HuH-7 (cell line): ENCODE results near the gene UBR4.
"Not testable (repeated sequence)": the region's sequence is repeated elsewhere in the genome, so short reads cannot be mapped to it uniquely, and the experiment has no call there.

Experiments
- DNase-seq: peaks from one replicate; pipeline ENCODE4 v3.0.0; 2011; ENCODE audit warnings: low spot score

Gene UBR4

DNA sequence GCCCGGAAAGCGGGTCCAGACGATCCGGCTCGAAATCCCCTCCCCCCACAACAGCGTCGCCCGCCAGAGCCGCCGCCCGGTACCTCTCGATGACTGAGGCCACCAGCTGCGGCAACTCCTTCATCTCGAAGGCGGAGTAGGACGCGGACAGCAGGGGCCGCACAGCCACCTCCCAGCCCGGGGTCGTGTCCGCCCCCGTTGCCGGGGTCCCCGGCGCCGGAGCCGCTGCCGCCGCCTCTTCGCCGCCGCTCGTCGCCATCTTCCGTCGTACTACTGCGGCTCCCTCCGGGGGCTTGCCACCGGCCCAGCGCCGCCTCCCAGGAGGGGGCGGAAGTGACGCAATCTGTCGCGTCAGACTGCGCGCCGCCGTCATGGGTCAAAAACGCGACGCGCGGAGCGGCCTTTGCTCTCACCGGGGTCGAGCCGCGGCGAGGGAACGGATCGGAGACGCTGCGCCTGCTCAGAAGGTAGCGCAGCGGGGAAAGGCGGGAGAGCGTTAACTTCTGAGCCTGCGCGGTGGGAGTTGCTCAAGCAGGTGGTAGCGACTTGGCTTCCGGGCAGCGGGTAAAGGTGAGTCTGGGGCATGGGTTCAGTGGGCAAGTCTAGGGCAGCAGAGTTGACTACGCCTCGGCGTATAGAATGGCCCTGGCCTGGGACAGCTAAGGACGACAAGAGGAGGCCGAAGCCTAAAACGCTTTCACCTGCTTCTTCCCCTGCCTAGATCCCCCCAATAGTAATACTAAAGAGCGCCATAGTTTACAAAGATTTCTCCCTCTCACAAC lies at the start of gene UBR4:
UBR4 (minus strand) TSS at position 277 of the 782 bp plus-strand sequence; CDS start at position 259, 18 bp downstream.
- peak; percentile 85 for DNase-seq

DNA sequence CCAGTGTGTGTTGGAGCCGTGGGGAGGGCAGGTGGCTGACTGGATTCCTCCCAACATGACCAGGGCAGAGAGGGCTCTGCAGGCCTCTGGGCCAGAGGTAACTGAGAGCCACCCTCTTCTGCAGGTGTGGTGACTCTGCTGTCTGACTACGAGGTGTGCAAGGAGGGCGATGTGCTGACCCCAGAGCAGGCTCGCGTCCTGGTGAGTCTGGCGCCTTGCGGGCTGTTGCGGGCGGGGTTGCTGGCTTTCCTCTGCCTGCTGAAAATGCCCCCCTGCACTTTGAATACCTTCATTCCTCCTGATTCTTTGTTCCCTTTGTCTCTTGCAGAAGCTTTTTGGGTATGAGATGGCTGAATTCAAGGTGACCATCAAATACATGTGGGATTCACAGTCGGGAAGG lies 48.3 kb upstream of the UBR4 start:
- DNase-seq = no peak

GRCh38 chr1:19257178-19257914 lies 47.3 kb upstream of the UBR4 start:
- DNase-seq = no peak

- not testable (repeated sequence) for DNase-seq
Observed at GRCh38 chr1:19256301-19256700, 46.2 kb upstream of the UBR4 start.

DNA sequence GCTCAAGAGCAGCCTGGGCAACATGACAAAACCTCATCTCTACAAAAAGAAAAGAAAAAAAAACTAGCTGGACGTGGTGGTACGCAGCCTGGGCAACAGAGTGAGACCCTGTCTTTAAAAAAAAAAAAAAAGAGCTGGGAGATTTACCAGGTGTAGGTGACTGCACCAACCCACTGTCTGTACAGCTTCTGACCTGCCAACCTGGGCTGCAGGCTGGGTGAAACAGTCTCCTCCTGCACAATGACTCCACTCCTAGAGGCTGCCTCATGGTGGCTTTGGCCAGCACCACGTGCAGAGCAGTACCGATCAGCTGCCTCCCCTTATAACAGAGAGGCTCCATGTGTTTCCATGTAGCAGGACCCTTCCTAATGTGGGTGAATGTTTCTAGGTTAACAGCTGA lies 45.2 kb upstream of the UBR4 start:
- DNase-seq = no peak

- DNase-seq = no peak
Observed at GRCh38 chr1:19254416-19254815, 44.4 kb upstream of the UBR4 start.

- DNase-seq = peak; percentile 85
Observed at GRCh38 chr1:19251305-19252196, 41.5 kb upstream of the UBR4 start, which contains the start of the genes EMC1 and MRTO4. Gene EMC1, minus strand, starts transcription at chr1:19251524. Its CDS starts 15 bp downstream, at chr1:19251509. Gene MRTO4, plus strand, starts transcription at chr1:19251805. Its CDS starts 31 bp downstream, at chr1:19251836.

GRCh38 chr1:19250629-19251304 lies 40.7 kb upstream of the UBR4 start:
- DNase-seq = no peak

- peak; percentile 79 for DNase-seq
Observed at GRCh38 chr1:19240673-19241538, 30.8 kb upstream of the UBR4 start.

GRCh38 chr1:19239876-19240275 lies 29.8 kb upstream of the UBR4 start:
- DNase-seq = no peak

DNA sequence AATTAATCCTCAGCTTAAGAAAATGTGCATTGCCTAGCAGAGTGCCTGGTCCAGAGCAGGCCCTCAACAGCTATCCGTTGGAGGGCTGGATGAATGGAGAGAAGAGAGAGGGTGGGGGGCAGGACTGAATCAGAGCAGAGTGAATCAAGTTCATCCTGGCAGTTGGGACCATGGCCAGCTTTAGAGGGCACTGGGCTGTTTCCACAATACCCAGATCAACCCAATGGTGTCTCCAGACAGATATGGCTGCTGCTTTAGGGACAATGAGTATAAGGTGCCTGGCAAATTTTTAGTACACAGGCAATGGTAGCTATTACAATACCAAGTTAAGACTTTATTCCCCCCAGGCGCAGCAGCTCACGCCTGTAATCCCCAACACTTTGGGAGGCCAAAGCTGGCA lies 24.2 kb upstream of the UBR4 start:
- DNase-seq = no peak

- no peak for DNase-seq
Observed at GRCh38 chr1:19232524-19232846, 22.4 kb upstream of the UBR4 start.

DNA sequence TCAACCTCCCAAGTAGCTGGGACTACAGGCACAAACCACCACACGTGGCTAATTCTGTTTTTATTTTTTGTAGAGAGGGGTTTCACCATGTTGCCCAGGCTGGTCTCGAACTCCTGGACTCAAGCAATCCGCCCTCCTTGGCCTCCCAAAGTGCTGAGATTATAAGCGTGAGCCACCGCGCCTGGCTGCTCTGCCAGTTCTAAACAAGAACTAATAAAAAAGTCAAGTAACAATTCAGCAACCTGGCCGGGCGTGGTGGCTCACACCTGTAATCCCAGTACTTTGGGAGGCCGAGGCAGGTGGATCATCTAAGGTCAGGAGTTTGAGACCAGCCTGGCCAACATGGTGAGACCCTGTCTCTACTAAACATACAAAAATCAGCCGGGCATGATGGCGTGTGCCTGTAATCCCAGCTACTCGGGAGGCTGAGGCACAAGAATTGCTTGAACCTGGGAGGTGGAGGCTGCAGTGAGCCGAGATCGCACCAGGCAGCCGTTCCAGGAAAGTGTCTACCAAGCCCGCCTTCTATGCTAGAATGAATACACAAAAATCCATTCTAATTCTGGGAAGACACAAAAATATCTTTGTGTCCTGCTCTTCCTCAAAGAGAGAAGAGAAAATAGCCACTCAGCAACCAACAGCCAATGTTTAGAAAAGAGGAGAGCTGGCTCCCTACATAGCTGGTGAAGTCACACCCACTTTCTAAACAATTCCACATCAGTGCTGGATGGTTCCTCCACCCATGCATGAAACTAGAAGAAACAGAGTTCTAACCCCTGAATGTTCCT lies 21.9 kb upstream of the UBR4 start:
- not testable (repeated sequence) for DNase-seq

- no peak for DNase-seq
Observed at GRCh38 chr1:19229828-19230325, 19.8 kb upstream of the UBR4 start.

DNA sequence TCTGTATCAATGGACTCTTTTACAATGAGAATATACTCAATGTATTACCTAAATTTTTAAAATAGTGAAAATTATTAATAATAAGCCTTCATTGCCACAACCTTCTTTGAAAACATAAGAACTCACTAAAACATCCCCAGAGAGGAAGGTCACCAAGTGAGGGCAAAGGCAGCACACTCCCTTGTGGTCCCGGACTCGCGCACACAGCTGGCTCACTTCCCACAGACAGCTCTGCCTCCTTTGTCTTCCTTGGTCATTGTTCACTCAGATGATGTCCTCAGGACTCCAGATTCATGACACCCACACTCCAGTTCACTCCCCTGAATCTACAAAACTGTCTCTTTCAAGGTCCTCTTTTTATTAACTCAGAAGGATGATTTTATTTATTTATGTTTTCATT lies 19.2 kb upstream of the UBR4 start:
- no peak for DNase-seq

DNA sequence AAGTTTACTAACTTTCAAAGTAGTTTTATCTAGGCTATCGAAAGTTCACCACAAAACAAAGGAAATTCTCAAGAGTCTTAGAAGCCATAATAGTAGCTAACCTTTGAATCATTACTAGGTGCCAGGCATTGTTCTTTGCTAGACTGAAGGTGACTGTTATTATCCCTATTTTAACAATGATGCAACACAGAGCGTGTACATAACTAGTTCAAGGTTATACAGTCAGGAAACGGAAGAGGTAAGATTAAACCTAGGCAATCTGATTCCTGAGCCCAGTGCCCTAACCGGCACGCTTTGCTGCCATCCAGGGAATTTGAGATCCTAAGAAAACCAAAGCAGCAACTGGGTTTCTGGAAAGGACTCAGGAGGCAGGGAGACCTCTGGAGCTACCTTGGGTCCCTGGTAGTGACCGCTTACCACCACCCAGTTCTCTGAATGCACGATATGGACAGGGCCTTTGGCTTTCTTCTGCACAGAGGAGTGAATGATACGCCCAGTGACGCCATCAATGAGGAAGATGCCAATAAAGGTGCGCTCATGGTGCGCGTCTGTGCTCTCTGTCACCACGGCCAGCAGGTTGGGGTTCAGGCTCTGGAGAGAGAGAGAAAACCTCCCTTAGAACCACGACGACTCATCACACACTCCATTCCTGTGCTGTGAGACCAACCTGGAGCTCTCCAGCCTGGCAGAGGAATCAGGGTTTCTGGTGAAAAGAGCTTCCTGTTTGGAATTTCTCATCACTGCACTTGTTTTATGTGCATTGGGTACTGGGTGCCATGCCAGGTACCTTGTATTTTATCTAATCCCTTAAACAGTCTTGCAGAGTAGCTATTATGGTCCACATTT lies 13.1 kb upstream of the UBR4 start:
- no peak for DNase-seq

DNA sequence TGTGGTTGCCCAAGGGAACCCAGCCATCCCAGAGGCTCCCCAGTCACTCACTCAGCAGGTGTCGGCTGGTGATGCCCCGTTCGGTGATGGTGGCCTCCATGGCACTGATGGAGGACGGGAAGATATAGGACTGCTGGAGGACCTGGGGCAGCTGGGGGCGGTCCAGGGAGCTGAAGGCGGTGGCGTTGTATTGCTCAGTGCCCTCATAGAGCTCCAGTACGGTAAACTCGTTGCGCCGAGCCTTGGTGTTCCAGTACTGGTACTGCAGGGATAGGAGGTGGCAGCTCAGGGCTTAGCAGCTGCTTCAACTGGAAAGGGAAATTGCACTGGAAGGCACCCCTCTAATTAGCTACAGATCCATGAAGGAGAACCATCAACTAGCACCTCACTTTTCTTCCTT lies 12.5 kb upstream of the UBR4 start:
- no peak for DNase-seq

DNA sequence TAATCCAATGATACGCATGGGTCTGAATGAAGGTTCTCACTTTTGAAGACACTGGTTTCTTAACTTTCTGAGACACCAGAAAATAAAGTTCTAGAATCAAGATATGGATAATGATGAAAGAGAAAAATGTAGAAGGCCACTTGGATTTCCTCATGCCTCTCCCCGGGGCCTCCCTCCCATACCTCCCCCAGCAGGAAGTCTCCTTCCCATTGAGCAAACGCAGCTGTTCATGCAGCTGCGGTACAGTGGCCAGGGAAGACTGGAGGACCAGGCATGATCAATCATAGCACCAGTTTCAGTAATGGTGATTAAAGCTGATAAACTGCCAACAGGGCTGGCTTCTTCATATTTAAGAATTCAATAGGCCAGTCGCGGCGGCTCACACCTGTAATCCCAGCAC lies 10.9 kb upstream of the UBR4 start:
- no peak for DNase-seq
